ENCODE results near the gene SMAD6.
"Not testable (repeated sequence)": the region's sequence is repeated elsewhere in the genome, so short reads cannot be mapped to it uniquely, and the experiment has no call there.

SMAD6 gene

DNA sequence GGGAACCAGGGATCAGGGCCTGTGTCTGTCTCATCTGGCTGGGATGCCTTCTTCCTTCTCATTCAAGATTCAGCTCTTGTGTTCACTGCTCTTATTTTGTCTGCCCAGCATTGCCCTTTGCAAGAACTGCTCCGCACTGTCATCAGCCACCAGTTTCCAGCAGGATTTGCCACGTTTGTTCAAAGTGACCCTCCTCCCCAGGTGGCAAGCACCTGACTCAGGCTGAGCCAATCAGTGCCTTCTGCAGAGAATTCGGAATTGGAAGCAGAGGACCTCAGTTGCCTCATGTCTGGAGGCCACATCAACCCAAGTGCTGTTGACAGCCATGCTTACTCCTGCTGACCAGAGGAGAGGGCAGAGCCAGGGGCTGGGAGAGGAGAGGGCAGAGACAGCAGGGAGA lies 124.5 kb downstream of the SMAD6 start:
- no peak for DNase-seq (ENCODE audit: low read depth)

- no peak for DNase-seq (ENCODE audit: low read depth)
These were observed 125.1 kb downstream of the SMAD6 start for GRCh38 chr15:66827039-66827697.

GRCh38 chr15:66827698-66828055 lies 125.6 kb downstream of the SMAD6 start:
- DNase-seq (ENCODE audit: low read depth), result no peak

GRCh38 chr15:66828817-66829541 lies 126.9 kb downstream of the SMAD6 start:
- DNase-seq (ENCODE audit: low read depth), result not testable (repeated sequence)

GRCh38 chr15:66829551-66830121 lies 127.6 kb downstream of the SMAD6 start:
- no peak for DNase-seq (ENCODE audit: low read depth)

GRCh38 chr15:66830358-66830757 lies 128.3 kb downstream of the SMAD6 start:
- peak; percentile 46 for DNase-seq (ENCODE audit: low read depth)

DNA sequence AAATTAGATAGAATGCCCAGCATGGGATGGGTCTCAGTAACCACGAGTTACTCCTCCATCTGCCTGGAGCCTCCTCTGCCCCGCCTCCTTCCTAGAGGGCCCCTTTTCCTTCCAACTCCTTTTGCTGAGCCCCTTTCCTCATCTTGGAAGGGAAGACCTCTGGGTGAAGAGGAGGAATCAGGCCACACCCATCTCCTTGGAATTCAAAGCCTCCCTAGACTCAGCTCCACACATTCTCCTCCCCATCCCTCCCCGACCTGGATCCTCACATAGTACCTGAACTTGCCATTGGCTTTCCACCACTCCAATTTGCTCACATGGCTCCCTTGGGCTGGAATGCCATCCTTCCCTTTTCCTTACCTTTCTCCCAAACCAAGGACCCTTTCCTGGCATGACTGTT lies 128.8 kb downstream of the SMAD6 start:
- DNase-seq (ENCODE audit: low read depth), result no peak

GRCh38 chr15:66831289-66831688 lies 129.3 kb downstream of the SMAD6 start:
- no peak for DNase-seq (ENCODE audit: low read depth)

- DNase-seq (ENCODE audit: low read depth), result no peak
These were observed 129.9 kb downstream of the SMAD6 start for GRCh38 chr15:66831801-66832390.

Data from fibroblast of the conjunctiva (primary cell).